ENCODE results near the gene ZNF334.
A peak's percentile ranks its signal among the peaks of the same experiment; 100 is the strongest.

The ZNF334 gene

GRCh38 chr20:46512943-46513844 lies at the start of gene ZNF334:
Gene ZNF334, minus strand, starts transcription at chr20:46513559. Its CDS starts 1,457 bp downstream, at chr20:46512102.
- no peak for DNase-seq

GRCh38 chr20:46562373-46563169 lies 49.2 kb upstream of the ZNF334 start:
- peak; percentile 64 for DNase-seq

GRCh38 chr20:46562009-46562372 lies 48.6 kb upstream of the ZNF334 start:
- no peak for DNase-seq

GRCh38 chr20:46559685-46560440 lies 46.5 kb upstream of the ZNF334 start:
- DNase-seq = no peak

- no peak for DNase-seq
These were observed 45.6 kb upstream of the ZNF334 start for GRCh38 chr20:46559001-46559400.

- DNase-seq = no peak
These were observed 45.2 kb upstream of the ZNF334 start for GRCh38 chr20:46558511-46558959.

GRCh38 chr20:46557231-46557956 lies 44.0 kb upstream of the ZNF334 start:
- DNase-seq = no peak

GRCh38 chr20:46555370-46555956 lies 42.1 kb upstream of the ZNF334 start:
- no peak for DNase-seq

GRCh38 chr20:46554828-46555227 lies 41.5 kb upstream of the ZNF334 start:
- no peak for DNase-seq

GRCh38 chr20:46553926-46554325 lies 40.6 kb upstream of the ZNF334 start:
- no peak for DNase-seq

- DNase-seq = no peak
These were observed 39.4 kb upstream of the ZNF334 start for GRCh38 chr20:46552460-46553420.

GRCh38 chr20:46551522-46552381 lies 38.4 kb upstream of the ZNF334 start:
- no peak for DNase-seq

GRCh38 chr20:46550461-46550860 lies 37.1 kb upstream of the ZNF334 start, which contains the start of gene OCSTAMP:
Gene OCSTAMP, minus strand, starts transcription at chr20:46550654. Its CDS starts 94 bp downstream, at chr20:46550560.
- no peak for DNase-seq

- no peak for DNase-seq
These were observed 36.0 kb upstream of the ZNF334 start for GRCh38 chr20:46549188-46549972.

- no peak for DNase-seq
These were observed 35.3 kb upstream of the ZNF334 start for GRCh38 chr20:46548688-46549087.

- DNase-seq = no peak
These were observed 34.6 kb upstream of the ZNF334 start for GRCh38 chr20:46547995-46548394.

GRCh38 chr20:46546936-46547335 lies 33.6 kb upstream of the ZNF334 start:
- no peak for DNase-seq

GRCh38 chr20:46546298-46546697 lies 32.9 kb upstream of the ZNF334 start:
- DNase-seq = no peak

GRCh38 chr20:46545827-46546138 lies 32.4 kb upstream of the ZNF334 start:
- no peak for DNase-seq
